Astrocyte (in vitro differentiated cells and primary cell): ENCODE data around the gene GADL1.

Source experiments
- CTCF ChIP-seq: IDR thresholded peaks from 2 replicates; pipeline ENCODE4 v1.5.1; 2011; ENCODE audit warnings: low read depth, mild to moderate bottlenecking, inconsistent platforms, low read length, moderate library complexity; ENCODE audit not compliant: insufficient read depth
- EZH2 ChIP-seq: IDR thresholded peaks from 2 replicates; pipeline ENCODE4 v1.6.1; 2012; ENCODE audit warnings: mild to moderate bottlenecking, low read length, inconsistent platforms; ENCODE audit not compliant: insufficient read depth

- TF ChIP-seq CTCF: peak; percentile 53
- no peak for TF ChIP-seq EZH2
Measured at GRCh38 chr3:30934208-30934550, 39.7 kb upstream of the GADL1 start.
